ENCODE results near the gene PPRC1. TPM values are rescaled to one million over a fixed set of nuclear protein-coding genes. Genes with fewer than 3 reads are reported as not detected.

Gene PPRC1
- total RNA-seq, 1 donor from 2014 or later, result 77.2 TPM

DNA sequence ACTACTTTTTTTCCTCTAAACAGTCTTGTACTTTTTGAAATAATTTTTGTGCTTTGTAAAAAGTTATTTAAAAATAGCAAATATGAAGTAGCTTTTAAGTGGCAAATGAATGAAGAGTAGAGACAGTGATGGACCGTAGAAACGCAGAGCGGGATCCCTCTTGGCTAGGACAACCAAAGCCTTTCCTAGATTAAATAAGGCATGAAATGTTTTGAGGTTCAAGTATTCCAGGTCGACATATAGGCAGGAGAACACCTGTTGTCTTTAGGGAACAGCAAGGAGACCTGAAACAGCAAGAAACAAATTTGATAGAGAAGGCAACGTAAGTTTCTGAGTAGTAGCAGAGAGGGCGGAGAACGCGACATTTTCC lies 662 bp upstream of the PPRC1 start:
- H3K27ac Mint-ChIP-seq, result peak overlapping the region; percentile 98
- DNase-seq (no peak), ATAC-seq (ENCODE audit: low read depth) (no peak)
- CTCF ChIA-PET, result interaction anchor here (0.9 to 2.0 kb wide), 6 partner anchors 9 to 220 kb away, joined by 4 to 13 read pairs (median 6); partner anchors contain the start of gene NOLC1
- no peaks in the 10 kb centered on the region for H3K9me3 Mint-ChIP-seq
- POLR2A ChIA-PET, result interaction anchor here (0.7 to 2.3 kb wide), 7 partner anchors 9 to 265 kb away, joined by 3 to 18 read pairs (median 5); partner anchors contain the start of genes LDB1 and NOLC1
- TF ChIP-seq, protein P1, sequence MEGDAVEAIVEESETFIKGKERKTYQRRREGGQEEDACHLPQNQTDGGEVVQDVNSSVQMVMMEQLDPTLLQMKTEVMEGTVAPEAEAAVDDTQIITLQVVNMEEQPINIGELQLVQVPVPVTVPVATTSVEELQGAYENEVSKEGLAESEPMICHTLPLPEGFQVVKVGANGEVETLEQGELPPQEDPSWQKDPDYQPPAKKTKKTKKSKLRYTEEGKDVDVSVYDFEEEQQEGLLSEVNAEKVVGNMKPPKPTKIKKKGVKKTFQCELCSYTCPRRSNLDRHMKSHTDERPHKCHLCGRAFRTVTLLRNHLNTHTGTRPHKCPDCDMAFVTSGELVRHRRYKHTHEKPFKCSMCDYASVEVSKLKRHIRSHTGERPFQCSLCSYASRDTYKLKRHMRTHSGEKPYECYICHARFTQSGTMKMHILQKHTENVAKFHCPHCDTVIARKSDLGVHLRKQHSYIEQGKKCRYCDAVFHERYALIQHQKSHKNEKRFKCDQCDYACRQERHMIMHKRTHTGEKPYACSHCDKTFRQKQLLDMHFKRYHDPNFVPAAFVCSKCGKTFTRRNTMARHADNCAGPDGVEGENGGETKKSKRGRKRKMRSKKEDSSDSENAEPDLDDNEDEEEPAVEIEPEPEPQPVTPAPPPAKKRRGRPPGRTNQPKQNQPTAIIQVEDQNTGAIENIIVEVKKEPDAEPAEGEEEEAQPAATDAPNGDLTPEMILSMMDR (IDR thresholded peaks at IDR 0.05), result peak; percentile 52
- H3K36me3 Mint-ChIP-seq (ENCODE audit: low read depth), result peaks cover 19% of the 10 kb centered on the region
- H3K4me3 Mint-ChIP-seq, result peak overlapping the region; percentile 99
- H3K4me1 Mint-ChIP-seq, result peaks cover 37% of the 10 kb centered on the region
- intact Hi-C loops (cut with micrococcal nuclease), result loop anchor here (1.0 to 2.0 kb wide), 13 partner anchors 12 to 779 kb away; partner anchors contain the start of genes ARMH3, LDB1, NFKB2 and NOLC1
- no peaks in the 10 kb centered on the region for H3K27me3 Mint-ChIP-seq

DNA sequence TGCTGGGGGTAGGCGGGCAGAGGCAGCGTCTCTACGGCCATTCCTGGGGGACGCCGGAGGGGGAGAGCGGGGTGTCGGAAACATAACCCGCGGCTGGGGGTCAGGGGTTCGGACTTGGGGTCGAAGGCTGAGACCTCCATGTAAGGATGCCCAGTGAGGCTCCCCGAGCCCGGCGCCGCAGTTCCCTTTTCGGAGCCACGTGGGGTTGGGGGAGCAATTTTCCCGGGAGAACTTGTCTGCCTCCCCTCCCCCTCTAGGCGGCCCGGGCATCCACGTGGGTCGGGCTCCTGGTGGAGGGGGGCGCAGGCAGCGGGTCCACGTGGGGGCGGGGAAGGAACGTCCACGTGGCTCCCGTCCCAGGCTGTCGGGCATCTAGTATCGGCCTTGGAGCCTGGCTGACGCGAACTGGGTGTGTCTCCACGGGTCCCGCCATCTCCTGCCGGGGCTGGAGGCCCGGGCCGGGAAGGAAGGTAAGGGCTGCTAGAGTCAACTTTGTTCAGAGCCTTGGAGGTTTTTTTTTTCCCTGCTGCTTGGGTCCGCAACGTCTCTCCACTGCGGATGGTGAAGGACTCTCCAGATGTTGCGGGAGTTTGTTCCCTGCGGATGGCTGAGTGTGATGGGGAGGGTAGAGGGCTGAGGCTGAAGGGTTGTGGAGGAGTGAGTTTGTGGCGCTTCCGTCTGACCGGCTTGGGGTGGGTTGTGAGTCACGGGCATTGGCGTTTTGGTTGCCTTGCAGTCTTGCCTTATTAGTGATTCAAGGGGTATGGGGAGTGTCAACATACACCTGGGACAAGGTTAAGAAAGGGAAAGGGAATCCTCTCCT lies 744 bp downstream of the PPRC1 start:
- POLR2A ChIA-PET, result interaction anchor here (1.2 kb wide), 1 partner anchor 15 kb away, joined by 10 read pairs; no protein-coding TSS in a partner anchor
- Mint-ChIP-seq H3K27me3 (no peaks in the 10 kb centered on the region), H3K27ac (peak overlapping the region; percentile 98), H3K9me3 (no peaks in the 10 kb centered on the region), H3K4me1 (peaks cover 41% of the 10 kb centered on the region), H3K4me3 (peak overlapping the region; percentile 99), H3K36me3 (ENCODE audit: low read depth) (peaks cover 32% of the 10 kb centered on the region)
- TF ChIP-seq, protein P1 (IDR thresholded peaks at IDR 0.05), result no peak
- ATAC-seq (ENCODE audit: low read depth) (no peak), DNase-seq (peak; percentile 50)
- CTCF ChIA-PET, result no interaction called here
- intact Hi-C loops (cut with micrococcal nuclease), result loop anchor here (1.0 to 2.0 kb wide), 3 partner anchors 261 to 509 kb away; partner anchors contain the start of genes NFKB2 and SUFU

DNA sequence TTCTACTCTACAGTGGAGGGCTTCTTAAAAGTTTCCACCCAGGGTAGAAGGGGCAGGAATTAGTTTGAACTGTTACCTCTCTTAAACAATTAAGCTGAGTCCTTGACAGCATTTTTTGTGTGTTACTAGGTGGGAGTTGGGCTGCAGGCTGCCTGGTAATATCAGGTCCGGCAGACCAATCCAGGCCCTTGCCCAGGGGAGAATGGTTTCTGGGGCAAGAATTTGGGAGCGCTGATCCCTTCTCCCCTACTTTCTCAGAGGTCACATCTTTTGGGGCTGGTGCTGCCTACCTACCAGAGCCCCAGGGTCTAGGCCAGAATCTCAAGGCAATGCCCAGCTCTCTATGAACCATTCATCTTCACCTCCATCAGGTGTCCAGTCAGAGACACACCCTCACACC lies 1.6 kb downstream of the PPRC1 start:
- H3K9me3 Mint-ChIP-seq, result no peaks in the 10 kb centered on the region
- CTCF ChIA-PET, result interaction anchor here (1.4 kb wide), 1 partner anchor 345 kb away, joined by 3 read pairs; no protein-coding TSS in a partner anchor
- peaks cover 40% of the 10 kb centered on the region for H3K36me3 Mint-ChIP-seq (ENCODE audit: low read depth)
- H3K27ac Mint-ChIP-seq, result peak overlapping the region; percentile 89
- TF ChIP-seq, protein P1 (IDR thresholded peaks at IDR 0.05), result no peak
- no peaks in the 10 kb centered on the region for H3K27me3 Mint-ChIP-seq
- POLR2A ChIA-PET, result interaction anchor here (0.6 to 2.2 kb wide), 2 partner anchors 9 to 16 kb away, joined by 8 read pairs; no protein-coding TSS in a partner anchor
- DNase-seq (no peak), ATAC-seq (ENCODE audit: low read depth) (no peak)
- intact Hi-C loops (cut with micrococcal nuclease), result no loop called here
- peak overlapping the region; percentile 99 for H3K4me3 Mint-ChIP-seq
- H3K4me1 Mint-ChIP-seq, result peaks cover 41% of the 10 kb centered on the region

DNA sequence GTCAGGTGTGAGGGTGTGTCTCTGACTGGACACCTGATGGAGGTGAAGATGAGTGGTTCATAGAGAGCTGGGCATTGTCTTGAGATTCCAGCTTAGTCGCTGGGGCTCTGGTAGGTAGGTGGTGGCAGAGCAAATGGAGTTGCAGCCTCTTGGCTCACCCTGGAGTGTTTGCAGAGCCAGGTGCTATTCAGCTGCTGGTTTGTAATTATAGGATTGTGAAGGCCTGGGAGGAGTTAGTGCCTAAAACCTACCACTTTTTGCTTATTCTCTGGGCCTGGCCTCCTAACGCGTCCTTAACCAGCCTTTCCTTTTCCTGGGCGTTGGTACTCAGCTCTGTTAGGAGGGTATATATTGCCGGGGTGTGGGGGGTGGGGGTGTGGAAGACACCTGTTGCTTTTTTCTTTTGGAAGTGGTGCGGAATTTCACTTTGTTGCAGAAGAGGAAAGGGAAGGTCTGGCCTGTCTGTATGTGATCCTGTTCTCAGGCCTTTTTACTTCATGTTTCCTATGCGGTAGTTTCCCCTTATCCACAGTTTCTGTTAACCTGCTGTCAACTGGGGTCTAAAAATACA lies 3.2 kb downstream of the PPRC1 start:
- Mint-ChIP-seq H3K27ac (peak overlapping the region; percentile 3), H3K36me3 (ENCODE audit: low read depth) (peaks cover 57% of the 10 kb centered on the region), H3K4me1 (peaks cover 41% of the 10 kb centered on the region), H3K9me3 (no peaks in the 10 kb centered on the region), H3K27me3 (no peaks in the 10 kb centered on the region), H3K4me3 (no peak overlapping the region)
- TF ChIP-seq, protein P1 (IDR thresholded peaks at IDR 0.05), result no peak
- intact Hi-C loops (cut with micrococcal nuclease), result no loop called here
- no peak for DNase-seq
- CTCF ChIA-PET, result interaction anchor here (1.4 kb wide), 1 partner anchor 343 kb away, joined by 3 read pairs; no protein-coding TSS in a partner anchor
- POLR2A ChIA-PET, result interaction anchor here (2.2 kb wide), 1 partner anchor 15 kb away, joined by 8 read pairs; no protein-coding TSS in a partner anchor
- ATAC-seq (ENCODE audit: low read depth), result no peak
